Activated naive CD8-positive, alpha-beta T cell treated with anti-CD3 and anti-CD28 coated beads, Interleukin-2, amount 10 ng/mL, durations not matched to agents 7 days and 5 days (primary cell): ENCODE data around the gene CCDC24. TPM values are rescaled to one million over a fixed set of nuclear protein-coding genes. Genes with fewer than 3 reads are reported as not detected.

ENCODE experiments used
- ATAC-seq: fragments of 150-1000 bp; cut with Tn5 transposase; one replicate; pipeline ENCODE4 v1.10.0; 2021; ENCODE audit warnings: low read depth, moderate library complexity
- POLR2A ChIA-PET: fragments of 350-600 bp; sonication (Branson Sonifier 250); formaldehyde crosslinking; loops from one replicate; lab custom pipeline; 2021; ENCODE audit warnings: antibody characterized with exemption; lab: Charles Lee
- DNase-seq: peaks from one replicate; pipeline ENCODE4 v3.0.0; 2021
- H3K27ac Mint-ChIP-seq: one replicate; pipeline ENCODE4 v1.8.0; 2022; ENCODE audit warnings: mild to moderate bottlenecking, mixed read lengths
- H3K27me3 Mint-ChIP-seq: one replicate; pipeline ENCODE4 v1.8.0; 2022; ENCODE audit warnings: mild to moderate bottlenecking, moderate library complexity, mixed read lengths
- H3K36me3 Mint-ChIP-seq: one replicate; pipeline ENCODE4 v1.8.0; 2021; ENCODE audit warnings: mild to moderate bottlenecking, mixed read lengths
- H3K4me1 Mint-ChIP-seq: one replicate; pipeline ENCODE4 v1.8.0; 2021; ENCODE audit warnings: mixed read lengths
- H3K4me3 Mint-ChIP-seq: one replicate; pipeline ENCODE4 v1.8.0; 2022; ENCODE audit warnings: mild to moderate bottlenecking, moderate library complexity, mixed read lengths
- H3K9me3 Mint-ChIP-seq: one replicate; pipeline ENCODE4 v1.8.0; 2021; ENCODE audit warnings: mixed read lengths
- total RNA-seq, 2 experiments: library from RNA; stranded (reverse); gene quantifications; one replicate each; pipeline ENCODE4 v1.2.3, GENCODE V29; 2021

Gene CCDC24
- total RNA-seq, 2 experiments from 2014 or later: 1.3 to 3.2 TPM

GRCh38 chr1:44021156-44021555 lies 29.8 kb downstream of the CCDC24 start:
- Mint-ChIP-seq H3K4me1 (no peaks in the 10 kb centered on the region), H3K36me3 (no peaks in the 10 kb centered on the region), H3K4me3 (no peak overlapping the region), H3K27me3 (no peaks in the 10 kb centered on the region), H3K9me3 (no peaks in the 10 kb centered on the region), H3K27ac (no peak overlapping the region)
- ATAC-seq: no peak
- DNase-seq: no peak
- POLR2A ChIA-PET: interaction anchor here (1.4 kb wide), 1 partner anchor 10 kb away, joined by 5 read pairs; the partner anchor contains the start of gene SLC6A9

GRCh38 chr1:44021581-44022321 lies 30.4 kb downstream of the CCDC24 start:
- POLR2A ChIA-PET: interaction anchor here (1.4 kb wide), 1 partner anchor 9 kb away, joined by 5 read pairs; the partner anchor contains the start of gene SLC6A9
- Mint-ChIP-seq H3K4me3 (no peak overlapping the region), H3K27ac (no peak overlapping the region), H3K9me3 (no peaks in the 10 kb centered on the region), H3K4me1 (no peaks in the 10 kb centered on the region), H3K27me3 (no peaks in the 10 kb centered on the region), H3K36me3 (no peaks in the 10 kb centered on the region)
- no peak for ATAC-seq
- no peak for DNase-seq

GRCh38 chr1:44024031-44024902 lies 32.9 kb downstream of the CCDC24 start:
- ATAC-seq (no peak), DNase-seq (no peak)
- Mint-ChIP-seq H3K9me3 (no peaks in the 10 kb centered on the region), H3K27me3 (no peaks in the 10 kb centered on the region), H3K36me3 (no peaks in the 10 kb centered on the region), H3K4me1 (peaks cover 5% of the 10 kb centered on the region), H3K4me3 (no peak overlapping the region), H3K27ac (no peak overlapping the region)
- POLR2A ChIA-PET: no interaction called here

- Mint-ChIP-seq H3K9me3 (no peaks in the 10 kb centered on the region), H3K4me3 (no peak overlapping the region), H3K27me3 (no peaks in the 10 kb centered on the region), H3K36me3 (no peaks in the 10 kb centered on the region), H3K27ac (no peak overlapping the region), H3K4me1 (peaks cover 9% of the 10 kb centered on the region)
- ATAC-seq (no peak), DNase-seq (no peak)
- POLR2A ChIA-PET: no interaction called here
Measured at GRCh38 chr1:44024903-44025525, 33.6 kb downstream of the CCDC24 start.

- ATAC-seq (no peak), DNase-seq (no peak)
- Mint-ChIP-seq H3K27ac (no peak overlapping the region), H3K9me3 (no peaks in the 10 kb centered on the region), H3K4me3 (no peak overlapping the region), H3K27me3 (no peaks in the 10 kb centered on the region), H3K4me1 (peaks cover 9% of the 10 kb centered on the region), H3K36me3 (no peaks in the 10 kb centered on the region)
- POLR2A ChIA-PET: no interaction called here
Measured at GRCh38 chr1:44025816-44026215, 34.4 kb downstream of the CCDC24 start.

- H3K27me3 Mint-ChIP-seq: no peaks in the 10 kb centered on the region
Measured at GRCh38 chr1:44027320-44027719, 35.9 kb downstream of the CCDC24 start.

GRCh38 chr1:44029260-44029910 lies 38.0 kb downstream of the CCDC24 start:
- Mint-ChIP-seq H3K36me3 (no peaks in the 10 kb centered on the region), H3K27ac (peak overlapping the region; percentile 95), H3K27me3 (no peaks in the 10 kb centered on the region), H3K4me3 (peak overlapping the region; percentile 98), H3K9me3 (no peaks in the 10 kb centered on the region), H3K4me1 (peaks cover 12% of the 10 kb centered on the region)
- no peak for DNase-seq
- ATAC-seq: peak; percentile 14
- POLR2A ChIA-PET: interaction anchor here (0.6 to 2.3 kb wide), 3 partner anchors 20 to 380 kb away, joined by 3 to 6 read pairs (median 3); partner anchors contain the start of genes ATP6V0B and KDM4A

More at GRCh38 chr1:44027320-44027719, 35.9 kb downstream of the CCDC24 start:
- ATAC-seq (no peak), DNase-seq (no peak)
- POLR2A ChIA-PET: no interaction called here
- Mint-ChIP-seq H3K36me3 (no peaks in the 10 kb centered on the region), H3K4me3 (no peak overlapping the region), H3K27ac (peak overlapping the region; percentile 28), H3K9me3 (no peaks in the 10 kb centered on the region), H3K4me1 (peaks cover 12% of the 10 kb centered on the region)

GRCh38 chr1:44029911-44030604 lies 38.7 kb downstream of the CCDC24 start:
- Mint-ChIP-seq H3K4me1 (peaks cover 12% of the 10 kb centered on the region), H3K27me3 (no peaks in the 10 kb centered on the region), H3K4me3 (peak overlapping the region; percentile 98), H3K27ac (peak overlapping the region; percentile 95), H3K9me3 (no peaks in the 10 kb centered on the region), H3K36me3 (no peaks in the 10 kb centered on the region)
- POLR2A ChIA-PET: interaction anchor here (0.6 to 2.3 kb wide), 5 partner anchors 9 to 672 kb away, joined by 3 to 6 read pairs (median 3); partner anchors contain the start of genes ATP6V0B, CDC20 and KDM4A
- ATAC-seq (peak; percentile 80), DNase-seq (peak; percentile 90)

- Mint-ChIP-seq H3K4me3 (peak overlapping the region; percentile 90), H3K36me3 (no peaks in the 10 kb centered on the region), H3K4me1 (peaks cover 12% of the 10 kb centered on the region), H3K27ac (peak overlapping the region; percentile 89), H3K9me3 (no peaks in the 10 kb centered on the region), H3K27me3 (no peaks in the 10 kb centered on the region)
- DNase-seq (peak; percentile 72), ATAC-seq (peak; percentile 24)
- POLR2A ChIA-PET: interaction anchor here (0.7 to 2.3 kb wide), 7 partner anchors 10 to 672 kb away, joined by 3 to 6 read pairs (median 3); partner anchors contain the start of genes ATP6V0B, CDC20 and KDM4A
Measured at GRCh38 chr1:44030605-44031251, 39.3 kb downstream of the CCDC24 start.

GRCh38 chr1:44031252-44032169 lies 40.1 kb downstream of the CCDC24 start, which contains the start of gene SLC6A9:
TSS of gene SLC6A9 (minus strand) at chr1:44031462. CDS start at chr1:44024277, 7,185 bp downstream.
- peak within 1 kb of the TSS; percentile 90 for H3K4me3 Mint-ChIP-seq
- POLR2A ChIA-PET: interaction anchor here (0.7 to 2.3 kb wide), 6 partner anchors 11 to 673 kb away, joined by 3 to 6 read pairs (median 3); partner anchors contain the start of genes ATP6V0B, CDC20 and KDM4A

More at GRCh38 chr1:44031252-44032169, 40.1 kb downstream of the CCDC24 start, which contains the start of gene SLC6A9:
- no peaks in the 10 kb centered on the region for H3K27me3 Mint-ChIP-seq
- no peaks in the 10 kb centered on the region for H3K9me3 Mint-ChIP-seq
- peak; percentile 12 for ATAC-seq
- peaks cover 13% of the 10 kb centered on the region for H3K4me1 Mint-ChIP-seq
- no peak for DNase-seq
- peak within 1 kb of the TSS; percentile 89 for H3K27ac Mint-ChIP-seq
- H3K36me3 Mint-ChIP-seq: no peaks in the 10 kb centered on the region
